Measurements from ENCODE around the gene TBXA2R. TPM values are rescaled to one million over a fixed set of nuclear protein-coding genes. Genes with fewer than 3 reads are reported as not detected.
"Not testable (repeated sequence)": the region's sequence is repeated elsewhere in the genome, so short reads cannot be mapped to it uniquely, and the experiment has no call there.

The TBXA2R gene
- 1.9 and 2.1 TPM in 2 replicates for total RNA-seq (2014; rRNA removed; shearing (Covaris generic); ENCODE audit: low replicate concordance)

DNA sequence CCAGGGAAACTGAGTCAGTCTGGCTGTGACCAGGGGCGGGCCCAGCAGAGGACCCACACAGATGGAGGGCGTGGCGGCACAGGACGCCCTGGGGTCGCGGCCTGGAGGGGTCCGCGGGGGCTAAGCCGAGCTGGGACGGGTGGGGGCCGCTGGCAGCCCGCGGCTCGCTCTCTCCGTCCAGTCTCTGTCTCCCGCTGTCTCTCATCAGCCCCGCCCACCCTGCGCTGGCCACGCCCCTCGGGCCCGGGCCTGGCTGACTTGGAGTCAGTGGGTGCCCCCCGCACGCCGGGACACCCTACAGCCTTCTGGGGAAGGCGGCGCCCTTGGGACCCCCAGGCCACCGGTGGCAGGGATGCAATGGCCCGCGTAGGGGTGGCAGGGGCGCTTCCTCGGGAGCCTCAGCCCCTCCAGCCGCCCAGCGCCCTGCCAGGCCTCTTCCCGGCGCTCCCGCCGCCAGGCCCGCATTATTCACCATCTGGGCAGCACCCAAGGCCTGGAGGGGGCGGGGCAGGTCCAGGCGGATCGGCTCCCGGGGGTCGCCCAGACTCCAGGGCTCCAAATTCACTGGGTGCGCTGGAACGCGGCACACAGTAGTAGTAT lies at the start of gene TBXA2R:
Gene TBXA2R (minus strand): TSS at position 186 of the 600 bp plus-strand sequence. CDS start 6,241 bp downstream, outside the sequence.
- Histone ChIP-seq H3K4me3 (peak within 1 kb of the TSS; percentile 54), H3K9me3 (no peaks in the 10 kb centered on the region), H3K27me3 (no peaks in the 10 kb centered on the region), H3K36me3 (no peaks in the 10 kb centered on the region)
- DNase-seq, result peak; percentile 76

DNA sequence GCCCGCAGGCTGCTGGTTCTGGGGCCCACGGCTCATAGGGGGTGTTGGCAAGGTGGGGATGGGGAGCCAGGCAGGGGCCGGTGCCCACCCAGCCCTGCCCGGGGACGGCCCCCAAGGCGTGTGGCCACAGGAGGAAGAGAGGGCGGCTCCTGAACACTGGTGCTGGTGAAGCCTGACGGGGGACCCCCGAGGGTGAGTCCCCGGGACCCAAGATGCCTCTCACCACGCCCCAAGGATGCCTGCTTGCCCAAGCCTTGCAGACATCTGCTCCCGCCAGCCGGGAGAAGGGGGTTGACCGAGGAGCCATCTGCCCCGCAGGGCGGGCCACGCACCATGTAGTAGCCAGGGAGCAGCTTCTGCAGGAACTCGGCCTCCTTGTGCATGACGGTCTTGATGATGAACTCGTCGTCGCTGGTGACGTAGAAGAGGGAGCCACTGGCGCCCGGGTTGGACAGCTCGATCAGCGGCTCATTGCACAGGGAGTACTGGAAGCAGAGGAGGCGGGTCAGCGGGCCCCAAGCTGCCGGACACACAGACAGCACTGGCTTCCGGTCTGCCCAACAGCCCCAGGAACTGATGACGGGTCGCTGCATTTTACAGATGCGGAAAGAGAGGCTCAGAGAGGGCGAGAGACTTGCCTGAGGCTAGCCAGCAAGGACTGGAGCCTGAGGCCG lies 49.5 kb upstream of the TBXA2R start:
- DNase-seq, result no peak
- Histone ChIP-seq H3K4me3 (no peak overlapping the region), H3K36me3 (no peaks in the 10 kb centered on the region), H3K27me3 (no peaks in the 10 kb centered on the region), H3K9me3 (no peaks in the 10 kb centered on the region)

DNA sequence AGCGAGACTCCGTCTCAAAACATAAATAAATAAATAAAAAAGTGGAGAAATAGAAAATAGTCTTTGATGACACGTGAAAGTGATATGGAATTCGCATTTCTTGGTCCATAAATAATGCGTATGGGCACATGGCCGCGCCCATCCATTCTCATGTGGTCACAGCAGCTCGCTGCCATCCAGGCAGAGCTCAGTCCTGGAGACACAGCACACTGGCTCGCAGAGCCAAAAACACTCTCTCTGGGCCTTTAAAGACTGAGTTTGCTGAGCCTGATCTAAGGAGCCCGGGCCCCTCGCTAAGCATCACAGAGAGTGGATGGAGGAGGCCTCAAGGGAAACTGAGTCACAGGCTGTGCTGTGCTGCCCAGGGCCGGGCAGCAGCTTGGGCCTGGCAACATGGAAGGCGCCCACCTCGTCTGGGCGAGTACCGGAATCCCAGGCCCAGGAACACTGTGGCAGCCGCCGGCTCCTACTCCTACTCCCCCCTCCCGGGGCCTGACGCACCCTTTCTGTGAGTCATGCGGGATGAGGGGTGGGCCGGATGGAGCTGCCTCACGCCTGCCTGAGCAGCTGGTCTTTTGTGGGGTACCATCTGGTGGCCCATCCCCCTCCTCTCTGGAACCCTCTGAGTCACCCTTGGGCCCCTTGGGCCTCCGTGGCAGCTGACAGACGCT lies 48.9 kb upstream of the TBXA2R start:
- no peaks in the 10 kb centered on the region for H3K36me3 ChIP-seq
- H3K27me3 ChIP-seq, result no peaks in the 10 kb centered on the region
- H3K4me3 ChIP-seq, result no peak overlapping the region
- DNase-seq, result peak; percentile 90
- H3K9me3 ChIP-seq, result no peaks in the 10 kb centered on the region

DNA sequence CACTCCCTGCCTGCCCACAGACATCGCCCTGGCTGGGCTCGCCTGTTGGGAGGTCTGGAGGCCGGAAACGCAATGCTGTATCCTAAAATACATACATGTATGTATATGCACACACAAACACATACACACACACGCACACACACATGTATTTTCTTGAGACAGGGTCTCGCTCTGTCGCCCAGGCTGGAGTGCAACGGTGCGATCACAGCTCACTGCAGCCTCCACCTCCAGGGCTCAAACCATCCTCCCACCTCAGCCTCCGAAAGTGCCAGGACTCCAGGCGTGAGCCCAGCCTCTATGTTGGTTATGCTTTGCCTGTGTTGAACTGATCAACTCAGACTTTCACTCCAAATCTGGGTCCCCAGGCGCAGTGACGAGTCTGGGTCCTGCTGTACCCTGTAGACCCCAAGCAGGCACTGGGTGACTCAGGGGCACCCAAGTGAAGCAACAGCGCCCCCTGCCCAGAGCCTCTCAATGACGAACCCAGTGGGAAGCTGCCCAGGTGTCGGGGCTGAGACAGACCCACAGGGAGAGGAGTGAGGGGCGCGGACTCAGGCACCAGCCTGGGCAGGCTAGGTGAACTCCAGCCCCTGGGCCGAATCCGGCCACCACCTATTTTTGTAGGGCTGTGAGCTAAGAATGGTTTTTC lies 47.3 kb upstream of the TBXA2R start:
- Histone ChIP-seq H3K9me3 (no peaks in the 10 kb centered on the region), H3K4me3 (no peak overlapping the region), H3K36me3 (no peaks in the 10 kb centered on the region), H3K27me3 (no peaks in the 10 kb centered on the region)
- no peak for DNase-seq

DNA sequence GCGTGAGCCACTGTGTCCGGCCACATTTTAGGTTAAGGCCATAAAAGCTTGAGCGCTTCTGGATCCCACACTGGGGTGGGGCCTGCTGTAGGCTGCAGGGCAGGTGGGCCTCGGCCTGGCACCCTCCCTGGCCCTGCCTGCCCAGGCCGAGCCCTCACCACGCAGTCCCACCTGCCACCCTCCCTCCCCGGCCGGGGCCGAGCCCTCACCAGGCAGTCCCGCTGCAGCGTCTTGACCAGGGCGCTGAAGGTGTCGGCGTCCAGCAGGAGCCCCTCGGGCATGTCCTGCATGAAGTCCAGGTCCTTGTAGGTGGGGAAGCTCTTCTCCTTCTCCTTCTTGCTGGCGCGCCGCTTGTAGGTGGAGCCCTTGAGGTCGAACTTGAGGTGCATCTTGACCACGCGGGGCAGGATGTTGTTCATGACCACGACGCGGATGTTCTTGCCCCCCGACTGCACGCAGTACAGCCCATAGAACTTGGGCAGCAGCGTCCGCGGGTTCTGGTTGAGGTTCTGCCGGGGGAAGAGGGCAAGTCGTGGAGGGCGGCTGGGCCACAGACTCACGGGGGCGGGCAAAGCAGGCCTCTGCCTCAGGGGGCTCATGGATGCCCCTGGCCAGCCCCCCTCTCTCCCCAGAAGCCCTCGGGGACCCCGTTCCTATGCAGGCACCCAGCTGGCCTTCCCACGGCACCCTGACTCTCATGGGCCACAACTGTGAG lies 46.6 kb upstream of the TBXA2R start:
- H3K4me3 ChIP-seq, result no peak overlapping the region
- no peaks in the 10 kb centered on the region for H3K36me3 ChIP-seq
- no peaks in the 10 kb centered on the region for H3K9me3 ChIP-seq
- no peaks in the 10 kb centered on the region for H3K27me3 ChIP-seq
- DNase-seq, result no peak

DNA sequence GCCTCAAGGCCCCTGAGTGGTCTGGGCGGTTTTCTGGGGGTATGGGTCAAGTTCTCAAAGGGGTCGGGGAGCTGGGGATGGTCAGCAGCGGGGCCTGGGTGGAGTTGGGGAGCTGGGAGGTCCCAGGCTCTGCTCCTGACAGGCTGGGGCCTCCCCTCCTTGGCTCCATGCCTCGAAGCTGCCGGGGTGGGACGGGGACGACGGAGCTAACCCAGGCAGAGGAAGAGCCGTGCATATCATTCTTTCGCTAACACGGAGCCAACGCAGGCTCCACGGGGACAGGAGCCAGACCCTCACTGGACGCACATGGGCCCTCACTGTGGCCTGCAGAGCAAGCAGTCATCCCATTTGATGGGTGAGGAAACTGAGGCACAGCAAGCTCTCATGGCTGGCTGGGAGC lies 45.7 kb upstream of the TBXA2R start:
- no peaks in the 10 kb centered on the region for H3K9me3 ChIP-seq
- H3K4me3 ChIP-seq, result no peak overlapping the region
- H3K36me3 ChIP-seq, result no peaks in the 10 kb centered on the region
- no peaks in the 10 kb centered on the region for H3K27me3 ChIP-seq
- DNase-seq, result no peak

DNA sequence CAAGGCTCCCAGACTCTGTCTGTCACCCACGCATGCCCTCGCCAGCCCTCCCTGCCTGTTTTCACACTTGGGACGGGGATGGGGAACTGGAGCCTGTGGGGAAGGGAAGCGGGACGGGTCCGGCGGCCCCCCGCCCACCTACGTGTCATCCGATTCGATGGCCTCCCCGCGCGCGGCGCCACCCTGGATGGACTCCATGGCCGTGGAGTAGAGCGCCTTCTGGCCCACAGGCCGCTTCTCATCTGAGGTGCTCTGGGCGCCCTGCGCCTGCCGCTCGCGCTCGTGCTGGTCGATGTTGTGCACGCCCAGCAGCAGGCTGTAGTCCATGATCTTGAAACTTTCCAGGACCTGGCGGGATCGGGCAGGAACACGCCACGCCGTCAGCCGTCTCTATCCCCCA lies 45.0 kb upstream of the TBXA2R start:
- no peaks in the 10 kb centered on the region for H3K27me3 ChIP-seq
- no peaks in the 10 kb centered on the region for H3K36me3 ChIP-seq
- no peak for DNase-seq
- no peaks in the 10 kb centered on the region for H3K9me3 ChIP-seq
- H3K4me3 ChIP-seq, result no peak overlapping the region

DNA sequence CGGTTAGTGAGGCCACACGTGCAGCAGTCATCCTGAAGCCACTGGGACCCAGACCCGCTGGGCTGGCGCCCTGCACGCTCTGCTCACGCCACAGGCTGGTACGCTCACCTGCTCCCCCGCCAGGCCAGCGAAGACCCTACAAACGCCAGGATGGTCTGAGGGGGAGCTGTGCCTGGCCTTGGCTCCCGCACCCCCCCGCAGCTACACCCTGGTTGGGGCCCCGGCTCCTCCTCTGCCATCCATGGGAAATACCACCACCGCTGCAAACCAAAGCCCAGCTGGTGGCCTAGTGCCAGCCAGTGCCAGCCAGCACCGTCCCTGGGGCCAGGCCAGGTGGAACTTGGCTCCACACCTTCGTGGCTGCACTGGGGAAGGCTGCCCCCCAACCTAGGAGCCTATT lies 43.2 kb upstream of the TBXA2R start:
- DNase-seq, result no peak
- no peaks in the 10 kb centered on the region for H3K27me3 ChIP-seq
- H3K36me3 ChIP-seq, result no peaks in the 10 kb centered on the region
- no peak overlapping the region for H3K4me3 ChIP-seq
- H3K9me3 ChIP-seq, result no peaks in the 10 kb centered on the region

DNA sequence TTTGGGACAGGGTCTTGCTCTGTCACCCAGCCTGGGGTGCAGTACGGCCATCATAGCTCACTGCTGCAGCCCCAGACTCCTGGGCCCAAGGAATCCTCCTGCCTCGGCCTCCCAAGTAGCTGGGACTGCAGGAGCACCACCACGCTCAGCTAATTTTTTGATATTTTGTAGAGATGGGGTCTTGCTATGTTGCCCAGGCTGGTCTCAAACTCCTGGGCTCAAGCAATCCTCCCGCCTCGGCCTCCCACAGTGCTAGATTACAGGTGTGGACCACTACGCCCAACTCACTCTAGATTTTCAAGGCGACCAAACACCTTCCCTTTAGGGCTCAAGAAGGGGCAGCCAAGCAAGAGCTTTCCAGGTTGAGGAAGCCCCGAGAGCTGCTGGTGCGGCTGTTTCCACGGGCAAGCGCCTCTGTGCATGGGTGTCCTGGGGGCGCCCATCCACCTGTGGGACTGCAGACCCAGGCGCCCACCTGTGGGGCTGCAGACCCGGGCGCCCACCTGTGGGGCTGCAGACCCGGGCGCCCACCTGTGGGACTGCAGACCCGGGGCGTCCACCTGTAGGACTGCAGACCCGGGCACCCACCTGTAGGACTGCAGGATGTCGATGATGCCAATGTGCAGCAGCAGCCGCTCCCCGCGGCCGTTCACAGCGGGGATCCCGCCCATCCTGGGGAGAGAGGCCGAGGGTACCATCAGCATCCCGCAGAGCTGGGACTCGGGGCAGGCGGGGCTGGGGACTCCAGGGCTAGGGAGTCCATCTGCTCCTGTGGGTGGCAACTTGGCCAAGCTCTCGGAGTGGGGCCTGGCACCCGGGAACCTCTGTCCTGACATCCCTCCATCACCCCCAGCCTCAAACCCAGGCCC lies 41.6 kb upstream of the TBXA2R start:
- H3K36me3 ChIP-seq, result no peaks in the 10 kb centered on the region
- DNase-seq, result no peak
- no peak overlapping the region for H3K4me3 ChIP-seq
- H3K27me3 ChIP-seq, result no peaks in the 10 kb centered on the region
- no peaks in the 10 kb centered on the region for H3K9me3 ChIP-seq

DNA sequence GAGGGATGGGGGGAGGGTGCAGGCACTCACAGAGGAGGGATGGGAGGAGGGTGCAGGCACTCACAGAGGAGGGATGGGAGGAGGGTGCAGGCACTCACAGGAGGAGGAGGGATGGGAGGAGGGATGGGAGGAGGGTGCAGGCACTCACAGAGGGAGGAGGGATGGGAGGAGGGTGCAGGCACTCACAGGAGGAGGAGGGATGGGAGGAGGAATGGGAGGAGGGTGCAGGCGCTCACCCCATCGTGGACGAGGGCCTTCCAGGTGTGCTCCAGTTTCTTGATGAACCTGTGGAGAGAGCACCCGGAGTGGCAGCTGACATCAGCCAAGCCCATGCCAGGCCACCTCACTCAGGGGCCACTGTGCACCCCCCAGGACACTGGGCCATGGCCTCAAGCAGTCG lies 40.4 kb upstream of the TBXA2R start:
- not testable (repeated sequence) for H3K27me3 ChIP-seq, H3K9me3 ChIP-seq, H3K4me3 ChIP-seq, H3K36me3 ChIP-seq, DNase-seq

DNA sequence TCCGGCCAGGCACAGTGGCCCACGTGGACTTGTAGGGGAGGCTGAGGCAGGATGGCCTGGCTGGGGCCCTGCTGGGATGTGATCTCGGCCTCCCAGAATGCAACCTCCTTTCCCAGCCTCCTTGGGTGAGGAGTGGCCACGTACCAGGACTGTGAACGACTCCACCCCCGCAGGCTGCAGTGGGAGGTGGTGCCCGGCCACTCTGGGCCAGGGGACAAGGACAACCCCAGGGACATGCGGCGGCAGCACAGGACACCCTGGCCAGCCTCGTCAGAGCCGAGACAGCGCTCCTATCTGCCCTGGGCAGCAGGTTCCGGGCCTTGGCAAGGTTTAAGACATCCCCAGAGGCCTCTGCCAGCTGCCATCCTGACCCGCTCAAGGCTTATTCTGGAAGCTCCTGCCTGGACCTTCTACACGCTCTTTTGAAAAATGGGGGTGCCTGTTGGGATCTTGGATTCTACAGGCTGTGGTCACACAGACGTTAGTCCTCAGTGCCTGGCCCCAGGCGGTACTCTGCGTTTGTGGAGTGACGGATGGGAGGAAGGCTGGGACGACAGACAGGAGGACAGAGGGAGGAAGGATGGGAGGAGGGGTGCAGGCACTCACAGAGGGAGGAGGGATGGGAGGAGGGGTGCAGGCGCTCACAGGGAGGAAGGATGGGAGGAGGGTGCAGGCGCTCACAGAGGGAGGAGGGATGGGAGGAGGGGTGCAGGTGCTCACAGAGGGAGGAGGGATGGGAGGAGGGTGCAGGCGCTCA lies 39.8 kb upstream of the TBXA2R start:
- H3K27me3 ChIP-seq, result no peaks in the 10 kb centered on the region
- no peak overlapping the region for H3K4me3 ChIP-seq
- H3K36me3 ChIP-seq, result no peaks in the 10 kb centered on the region
- no peak for DNase-seq
- H3K9me3 ChIP-seq, result no peaks in the 10 kb centered on the region

DNA sequence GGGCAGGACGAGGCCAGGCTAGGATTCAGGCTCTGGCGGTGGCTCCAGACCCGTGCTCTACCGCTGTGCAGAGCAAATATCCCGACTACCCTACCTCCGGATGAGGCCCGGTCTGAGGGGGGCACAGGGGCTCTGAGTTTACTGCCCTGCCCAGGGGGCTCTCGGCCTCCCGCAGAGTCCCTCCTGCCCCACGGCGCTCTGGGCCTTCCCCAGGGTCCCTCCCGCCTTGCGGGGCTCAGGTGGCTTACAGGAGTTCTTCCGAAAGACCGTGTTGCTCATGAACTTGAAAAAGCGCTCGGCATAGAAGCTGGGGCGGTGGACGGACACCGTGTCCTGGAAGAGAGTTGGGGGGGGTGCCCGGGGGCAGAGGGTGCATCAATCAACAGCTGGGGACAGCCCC lies 39.1 kb upstream of the TBXA2R start:
- no peaks in the 10 kb centered on the region for H3K36me3 ChIP-seq
- no peak for DNase-seq
- H3K27me3 ChIP-seq, result no peaks in the 10 kb centered on the region
- no peak overlapping the region for H3K4me3 ChIP-seq
- H3K9me3 ChIP-seq, result no peaks in the 10 kb centered on the region

DNA sequence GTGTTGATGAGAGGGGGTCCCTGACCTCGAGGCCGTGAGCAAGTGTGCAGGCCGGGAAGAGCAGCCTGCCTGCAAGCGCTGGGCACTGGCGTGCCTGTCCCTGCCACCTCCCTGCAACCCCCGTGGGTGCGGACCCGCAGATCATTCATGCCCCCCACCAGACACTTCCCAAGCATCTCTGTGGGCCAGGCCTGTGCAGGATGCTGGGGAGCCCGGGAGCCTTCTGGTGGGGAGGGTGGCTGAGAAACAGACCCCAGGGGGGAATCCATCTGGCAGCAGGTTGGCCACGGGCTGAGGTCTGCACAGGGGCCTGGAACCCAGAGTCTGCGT lies 38.4 kb upstream of the TBXA2R start:
- no peak for DNase-seq

DNA sequence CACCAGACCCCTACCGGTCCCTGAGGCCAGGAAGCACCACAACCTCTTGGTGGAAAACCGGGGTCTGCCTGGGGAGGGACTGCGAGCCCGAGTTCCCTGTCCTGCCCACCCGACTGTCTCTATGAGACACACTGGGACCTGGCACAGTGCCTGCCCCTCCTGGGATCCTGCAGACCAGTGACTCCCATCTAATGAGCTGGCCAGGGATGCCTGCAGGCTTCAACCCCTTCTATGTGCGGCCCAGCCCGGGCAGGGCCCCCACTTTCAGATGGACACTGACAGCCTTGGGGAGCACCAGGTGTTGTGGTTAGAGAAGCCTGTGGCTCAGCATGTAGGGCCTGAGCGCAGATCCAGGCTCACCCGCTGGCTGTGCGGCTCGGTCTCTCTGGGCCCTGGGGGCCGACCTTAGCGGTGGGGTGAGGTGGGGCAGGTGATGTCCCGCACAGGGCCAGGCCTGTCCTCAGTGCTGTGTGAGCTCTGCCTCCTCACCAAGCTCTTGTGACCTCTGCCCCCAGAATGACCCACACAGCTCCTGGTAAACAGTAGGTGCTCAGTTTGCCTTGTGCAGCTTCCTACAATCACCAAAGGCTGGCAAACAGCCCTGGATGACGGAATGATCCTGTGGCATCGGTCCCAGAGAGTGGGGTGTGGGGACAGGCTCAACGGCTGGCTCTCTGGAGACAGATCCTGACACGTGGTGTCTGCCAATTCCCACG lies 37.8 kb upstream of the TBXA2R start:
- peak; percentile 41 for DNase-seq

More for the DNA sequence above, 38.4 kb upstream of the TBXA2R start:
- Histone ChIP-seq H3K4me3 (no peak overlapping the region), H3K9me3 (no peaks in the 10 kb centered on the region), H3K27me3 (no peaks in the 10 kb centered on the region), H3K36me3 (no peaks in the 10 kb centered on the region)

More for the DNA sequence above, 37.8 kb upstream of the TBXA2R start:
- Histone ChIP-seq H3K27me3 (no peaks in the 10 kb centered on the region), H3K36me3 (no peaks in the 10 kb centered on the region), H3K9me3 (no peaks in the 10 kb centered on the region), H3K4me3 (no peak overlapping the region)
